ENCODE results near the gene PNPLA3.

Gene PNPLA3

GRCh38 chr22:43925433-43926348, 2.1 kb downstream of the PNPLA3 start:
- DNase-seq, result no peak

GRCh38 chr22:43926349-43926710, 2.7 kb downstream of the PNPLA3 start:
- no peak for DNase-seq

GRCh38 chr22:43928468-43928867, 4.9 kb downstream of the PNPLA3 start:
- DNase-seq, result no peak

DNA sequence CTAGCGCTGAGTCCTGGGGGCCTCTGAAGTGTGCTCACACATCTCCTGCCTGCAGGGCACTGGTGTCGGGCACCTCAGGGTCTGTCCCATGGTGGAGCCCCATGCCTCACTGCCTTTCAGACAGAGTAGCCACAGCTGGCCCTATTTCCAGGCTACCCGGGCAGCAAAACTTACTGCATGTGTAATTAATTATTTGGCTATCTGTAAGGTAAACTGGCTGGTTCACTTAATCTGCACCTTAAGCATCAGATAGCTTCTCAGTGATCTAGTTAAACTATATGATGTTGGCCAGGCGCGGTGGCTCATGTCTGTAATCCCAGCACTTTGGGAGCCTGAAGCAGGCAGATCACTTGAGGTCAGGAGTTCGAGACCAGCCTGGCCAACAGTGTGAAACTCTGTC, 5.3 kb downstream of the PNPLA3 start:
- DNase-seq, result no peak

- no peak for DNase-seq
Measured at GRCh38 chr22:43931771-43932170, 8.2 kb downstream of the PNPLA3 start.

DNA sequence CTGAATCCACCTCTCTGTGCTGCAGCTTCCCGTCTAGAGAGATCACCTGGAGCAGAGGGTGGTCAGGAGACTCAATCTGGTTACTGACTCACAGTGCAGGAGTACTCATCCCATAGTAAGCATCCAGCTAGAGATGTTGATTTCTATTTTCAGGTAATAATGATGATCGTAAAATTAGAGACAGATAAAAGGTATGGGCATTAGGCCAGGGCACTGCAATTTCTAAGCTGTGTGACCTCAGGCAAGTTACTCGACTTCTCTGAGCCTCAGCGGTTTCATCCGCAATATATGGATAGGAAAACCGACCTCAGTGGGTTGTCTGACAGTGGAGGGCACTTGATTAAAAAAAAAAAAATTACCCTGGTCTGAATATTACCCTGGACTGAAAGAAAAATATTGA, 17.8 kb downstream of the PNPLA3 start:
- DNase-seq, result no peak

- DNase-seq, result no peak
Measured at GRCh38 chr22:43944670-43945430, 21.2 kb downstream of the PNPLA3 start.

- no peak for DNase-seq
Measured at GRCh38 chr22:43945632-43946383, 22.2 kb downstream of the PNPLA3 start.

GRCh38 chr22:43946384-43946667, 22.7 kb downstream of the PNPLA3 start:
- no peak for DNase-seq

- DNase-seq, result no peak
Measured at GRCh38 chr22:43948836-43949406, 25.3 kb downstream of the PNPLA3 start.

- DNase-seq, result no peak
Measured at GRCh38 chr22:43951391-43951790, 27.8 kb downstream of the PNPLA3 start.

DNA sequence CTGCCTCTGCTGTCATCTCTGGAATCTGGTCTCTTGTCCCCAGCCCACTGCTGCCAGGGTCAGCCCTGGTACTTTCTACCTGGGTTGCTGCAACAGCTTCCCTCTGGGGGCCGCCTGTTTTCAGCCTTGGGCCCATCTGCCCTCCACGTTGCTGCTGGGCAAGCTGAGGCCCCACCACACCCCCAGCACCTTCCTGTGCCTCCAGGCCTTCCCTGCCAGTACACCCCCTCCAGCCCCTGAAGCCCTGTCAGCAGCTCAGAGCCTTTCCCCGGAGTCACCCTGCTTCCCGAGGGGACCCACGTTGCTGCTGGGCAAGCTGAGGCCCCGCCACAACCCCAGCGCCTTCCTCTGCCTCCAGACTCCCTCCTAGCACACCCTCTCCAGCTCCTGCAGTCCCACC, 28.4 kb downstream of the PNPLA3 start:
- DNase-seq, result no peak

DNA sequence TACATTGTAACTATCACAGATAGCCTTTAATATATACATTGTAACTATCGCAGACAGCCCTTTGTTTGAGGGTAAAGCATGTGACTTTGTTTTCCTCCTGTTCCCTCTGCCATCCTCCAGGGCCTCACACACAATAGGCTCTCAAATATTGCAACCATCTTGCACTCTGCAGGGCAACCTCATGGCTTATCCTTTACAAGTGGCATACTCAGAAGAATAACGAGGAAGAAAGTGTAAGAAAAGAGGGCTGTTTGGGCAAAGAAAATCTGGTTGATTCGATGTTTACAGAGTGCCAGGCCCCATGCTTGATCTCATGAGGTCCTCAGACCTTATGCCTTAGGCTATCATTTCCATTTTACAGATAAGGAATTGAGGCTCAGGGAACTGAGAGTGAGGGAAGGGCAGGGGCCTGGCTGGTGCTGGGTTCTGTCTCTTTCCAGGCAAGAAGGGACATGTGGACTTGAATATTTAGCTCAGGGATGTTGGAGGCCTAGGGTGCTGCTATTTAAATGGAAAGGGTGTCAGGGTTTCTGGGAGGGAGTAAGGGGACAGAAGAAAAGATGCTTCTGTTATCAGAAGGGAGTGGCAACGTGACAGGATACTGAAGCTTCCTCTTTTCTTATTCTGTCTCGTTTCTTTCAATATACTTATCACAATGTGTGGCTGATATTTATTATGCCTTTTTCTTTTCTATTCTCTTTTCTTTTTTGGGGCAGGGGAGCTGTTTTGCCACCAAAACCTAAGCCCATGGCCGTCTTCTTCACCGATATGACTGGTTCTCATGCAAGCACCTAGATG, 30.6 kb downstream of the PNPLA3 start:
- no peak for DNase-seq

- no peak for DNase-seq
Measured at GRCh38 chr22:43955040-43955882, 31.7 kb downstream of the PNPLA3 start, which contains the start of gene SAMM50. TSS of gene SAMM50 (plus strand) at chr22:43955442. CDS start at chr22:43955578, 136 bp downstream.

DNA sequence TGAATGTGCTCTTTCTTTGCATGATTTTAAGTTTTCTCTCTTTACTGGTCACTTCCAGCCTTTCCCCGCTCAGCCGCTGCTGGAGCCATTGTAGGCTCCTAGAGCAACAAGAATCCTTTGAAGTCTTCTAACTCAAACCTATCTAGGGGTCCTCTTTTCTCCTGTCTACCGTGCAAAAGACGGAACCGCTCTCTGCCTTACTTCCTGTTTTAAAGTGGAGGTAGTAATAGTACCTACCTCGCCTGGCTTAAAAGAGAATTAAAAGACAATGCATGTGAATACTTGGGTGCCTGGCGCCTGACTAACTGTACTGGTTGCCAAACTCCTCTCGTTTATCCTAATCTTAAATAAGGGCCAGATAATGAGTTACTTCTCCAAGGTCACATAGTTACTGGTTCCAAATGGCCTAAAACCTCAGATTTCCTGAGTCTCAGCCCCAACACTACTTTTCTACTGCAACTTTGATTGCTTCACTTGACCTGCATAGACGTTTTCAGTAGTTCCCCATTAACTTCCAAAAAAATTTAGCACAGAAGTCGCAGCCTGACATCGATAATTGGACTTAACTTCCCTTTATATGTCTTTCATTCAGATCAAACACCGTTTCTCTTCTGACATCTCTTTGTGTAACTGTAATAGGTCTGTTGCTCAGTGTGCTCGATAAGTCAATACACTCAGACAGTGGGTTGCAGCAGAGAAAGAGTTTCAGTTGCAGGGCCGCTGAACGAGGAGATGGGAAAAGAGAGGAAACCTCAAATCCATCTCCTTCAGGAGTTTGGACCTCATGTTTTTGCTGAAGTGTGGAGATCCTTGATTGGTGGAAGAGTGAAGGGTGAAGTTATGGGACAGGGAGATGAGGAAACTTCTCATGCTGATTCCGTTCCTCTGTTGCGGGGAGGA, 32.5 kb downstream of the PNPLA3 start:
- no peak for DNase-seq

DNA sequence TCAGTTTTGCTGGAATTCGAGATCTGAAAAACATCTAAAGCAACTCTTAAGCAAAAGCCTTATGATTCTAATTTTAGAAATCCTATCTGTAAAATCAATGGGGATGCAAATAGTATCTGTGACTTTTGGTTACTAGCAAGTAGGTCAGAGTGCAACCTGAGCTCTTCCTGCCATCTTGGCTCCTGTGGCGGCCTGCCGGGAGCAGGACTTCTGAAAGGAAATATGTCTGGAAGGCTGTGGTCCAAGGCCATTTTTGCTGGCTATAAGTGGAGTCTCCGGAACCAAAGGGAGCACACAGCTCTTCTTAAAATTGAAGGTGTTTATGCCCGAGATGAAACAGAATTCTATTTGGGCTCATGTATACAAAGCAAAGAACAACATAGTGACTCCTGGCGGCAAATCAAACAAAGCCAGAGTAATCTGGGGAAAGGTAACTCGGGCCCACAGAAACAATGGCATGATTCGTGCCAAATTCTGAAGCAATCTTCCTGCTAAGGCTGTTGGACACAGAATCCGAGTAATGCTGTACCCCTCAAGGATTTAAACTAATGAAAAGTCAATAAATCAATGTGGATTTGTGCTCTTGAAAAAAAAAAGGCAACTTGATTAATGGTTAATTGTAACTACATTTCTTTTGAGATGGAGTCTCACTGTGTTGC, 33.3 kb downstream of the PNPLA3 start:
- no peak for DNase-seq

DNA sequence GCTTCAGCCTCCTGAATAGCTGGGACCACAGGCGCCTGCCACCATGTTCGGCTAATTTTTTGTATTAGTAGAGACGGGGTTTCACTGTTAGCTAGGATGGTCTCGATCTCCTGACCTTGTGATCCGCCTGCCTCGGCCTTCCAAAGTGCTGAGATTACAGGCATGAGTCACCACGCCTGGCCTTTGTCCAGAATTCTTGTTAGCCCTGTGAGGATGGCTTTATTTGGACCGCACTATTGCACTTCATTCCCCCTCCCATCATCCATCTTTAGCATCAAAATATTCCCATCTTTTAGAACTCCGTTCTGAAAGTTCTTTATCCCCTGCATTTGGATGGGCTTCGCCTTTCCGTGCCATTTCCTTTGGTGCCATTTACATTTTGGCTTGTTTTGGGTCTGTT, 34.3 kb downstream of the PNPLA3 start:
- no peak for DNase-seq

DNA sequence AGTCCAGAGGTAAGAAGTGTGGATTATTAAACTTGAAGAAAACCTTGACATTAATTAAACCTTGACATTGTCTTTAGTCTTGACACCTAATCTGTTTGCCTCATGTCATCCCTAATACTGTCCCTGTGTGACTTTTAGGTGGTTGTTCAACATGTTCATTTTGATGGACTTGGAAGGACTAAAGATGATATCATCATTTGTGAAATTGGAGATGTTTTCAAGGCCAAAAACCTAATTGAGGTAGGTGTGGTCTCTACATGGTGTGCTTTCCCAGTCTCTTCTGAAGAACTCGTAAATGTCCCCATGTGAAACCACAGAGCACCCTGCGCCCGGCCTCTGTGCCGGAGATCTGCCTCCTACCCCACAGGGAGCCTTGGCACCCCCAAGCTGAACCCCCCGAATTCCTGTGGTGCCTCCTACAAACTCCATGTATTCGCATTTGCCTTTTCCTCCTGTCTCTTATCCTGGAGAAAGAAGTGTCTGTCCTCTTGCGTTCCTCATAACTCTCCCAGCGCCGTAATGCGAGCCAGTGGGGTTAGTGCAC, 40.8 kb downstream of the PNPLA3 start:
- DNase-seq, result no peak

DNA sequence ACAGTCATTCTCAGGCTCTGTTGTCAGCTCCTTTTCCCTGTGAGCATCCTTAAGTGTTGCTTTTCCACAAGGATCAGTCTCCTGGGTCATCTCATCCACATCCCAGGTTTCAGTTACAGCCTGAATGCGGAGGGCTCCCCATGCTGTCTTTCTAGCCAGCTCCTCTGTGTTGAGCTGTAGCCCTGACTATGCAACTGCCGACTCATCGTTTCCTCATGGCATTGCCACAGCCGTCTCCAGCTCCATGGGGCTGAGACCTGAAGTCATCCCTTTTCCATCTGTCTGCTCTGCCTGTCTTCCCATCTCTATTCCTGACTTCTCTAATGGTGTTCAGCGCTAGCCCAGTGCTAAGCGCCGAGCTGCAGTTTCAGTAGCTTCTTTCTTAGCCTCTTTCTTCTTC, 43.5 kb downstream of the PNPLA3 start:
- no peak for DNase-seq

All from NCI-H2081 treated with DMSO at 0.1 percent for 48 hours (cell line).